Measurements from ENCODE around the gene SMIM20.

Gene SMIM20

DNA sequence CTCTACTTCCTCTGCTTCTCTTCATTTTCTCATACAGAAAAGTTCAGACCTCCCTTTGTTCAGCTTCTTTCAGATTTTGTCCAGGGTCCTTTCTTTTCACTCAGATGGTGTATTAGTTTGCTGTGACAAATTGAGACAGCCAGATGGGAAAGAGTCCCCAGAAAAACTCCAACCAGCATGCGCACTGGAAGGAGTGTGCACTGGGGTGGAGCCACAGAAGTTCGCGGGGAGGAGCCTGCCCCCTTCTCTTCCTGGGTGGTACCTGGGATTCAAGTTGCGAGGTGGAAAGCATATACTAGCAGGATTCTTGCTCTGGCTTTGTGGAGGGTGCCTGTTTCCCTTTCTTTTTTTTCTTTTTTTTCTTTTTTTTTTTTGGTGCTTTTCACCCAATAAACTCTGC, 51.6 kb downstream of the SMIM20 start:
- no peak for DNase-seq

DNA sequence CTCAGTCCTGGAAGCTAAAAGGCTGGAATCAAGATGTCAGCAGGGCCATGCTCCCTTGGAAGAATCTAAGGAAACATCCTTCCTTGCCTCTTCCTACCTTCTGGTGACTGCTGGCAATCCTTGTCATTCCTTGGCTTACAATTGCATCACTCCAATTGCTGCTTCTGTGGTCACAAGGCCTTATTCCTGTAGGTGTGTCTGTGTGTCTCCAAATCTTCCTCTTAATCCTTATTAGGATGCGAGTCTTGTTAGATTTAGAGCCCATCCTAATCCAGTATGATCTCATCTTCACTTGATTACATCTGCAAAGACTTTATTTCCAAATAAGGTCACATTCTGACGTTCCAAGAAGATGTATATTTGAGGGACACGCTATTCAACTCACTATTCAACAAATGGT, 52.2 kb downstream of the SMIM20 start:
- no peak for DNase-seq

DNA sequence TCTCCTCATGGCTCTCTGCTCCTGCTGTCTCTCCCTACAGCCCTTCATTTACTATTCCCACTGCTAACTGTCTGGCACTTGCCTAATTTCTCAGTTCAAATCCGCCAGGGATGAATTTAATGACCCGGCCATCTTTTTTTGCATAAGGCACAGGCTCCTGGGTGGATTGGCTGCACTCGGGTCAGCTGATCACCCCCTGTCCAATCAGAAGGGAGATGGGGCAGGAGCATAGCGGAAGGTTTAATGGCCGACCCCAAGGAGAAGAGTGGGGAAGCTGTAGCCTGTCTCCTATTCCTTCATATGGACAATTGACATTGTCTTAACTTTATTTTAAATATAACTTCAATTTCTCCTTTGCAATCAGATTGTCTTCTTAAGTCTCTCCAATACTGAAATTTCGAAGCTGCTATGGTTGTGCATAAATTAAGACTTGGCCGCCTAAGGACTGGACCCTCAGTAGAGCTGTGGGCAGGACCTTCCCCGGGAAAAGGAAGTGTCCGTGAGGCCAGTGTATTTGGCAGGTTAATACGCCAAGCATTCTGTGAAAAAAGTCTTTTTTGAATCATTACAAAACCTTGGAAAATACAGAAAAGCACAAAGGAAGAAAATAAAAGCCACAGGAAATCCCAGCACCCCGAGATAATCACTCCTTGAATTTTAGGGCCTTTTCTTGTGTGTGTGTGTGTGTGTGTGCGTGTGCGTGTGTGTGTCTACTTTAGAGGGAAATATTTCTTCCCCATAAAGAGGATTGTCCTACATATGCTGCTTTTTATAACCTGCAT, 55.5 kb downstream of the SMIM20 start:
- DNase-seq, result no peak

DNA sequence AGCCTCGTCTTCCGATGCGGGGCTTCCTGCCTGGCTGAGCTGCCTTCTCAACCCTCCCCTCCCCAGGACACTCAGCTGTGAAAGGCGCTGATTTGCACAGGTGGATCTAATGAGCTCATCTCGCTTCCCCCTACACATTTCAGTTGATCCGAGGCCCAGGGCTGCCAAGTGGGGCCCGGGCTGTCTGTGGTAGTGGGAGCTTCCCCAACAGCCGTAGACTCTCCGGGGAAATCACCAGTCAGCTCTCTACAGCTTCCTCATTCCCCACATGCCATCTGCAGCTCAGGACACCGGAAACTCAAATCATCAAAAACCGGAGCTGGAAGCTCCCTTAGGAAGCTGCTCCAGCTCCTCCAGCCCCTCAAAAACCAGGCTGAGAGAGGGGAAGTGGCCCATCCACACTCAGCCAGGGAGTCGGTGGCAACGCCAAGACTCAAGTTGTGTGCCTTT, 56.2 kb downstream of the SMIM20 start:
- DNase-seq, result peak; percentile 89

DNA sequence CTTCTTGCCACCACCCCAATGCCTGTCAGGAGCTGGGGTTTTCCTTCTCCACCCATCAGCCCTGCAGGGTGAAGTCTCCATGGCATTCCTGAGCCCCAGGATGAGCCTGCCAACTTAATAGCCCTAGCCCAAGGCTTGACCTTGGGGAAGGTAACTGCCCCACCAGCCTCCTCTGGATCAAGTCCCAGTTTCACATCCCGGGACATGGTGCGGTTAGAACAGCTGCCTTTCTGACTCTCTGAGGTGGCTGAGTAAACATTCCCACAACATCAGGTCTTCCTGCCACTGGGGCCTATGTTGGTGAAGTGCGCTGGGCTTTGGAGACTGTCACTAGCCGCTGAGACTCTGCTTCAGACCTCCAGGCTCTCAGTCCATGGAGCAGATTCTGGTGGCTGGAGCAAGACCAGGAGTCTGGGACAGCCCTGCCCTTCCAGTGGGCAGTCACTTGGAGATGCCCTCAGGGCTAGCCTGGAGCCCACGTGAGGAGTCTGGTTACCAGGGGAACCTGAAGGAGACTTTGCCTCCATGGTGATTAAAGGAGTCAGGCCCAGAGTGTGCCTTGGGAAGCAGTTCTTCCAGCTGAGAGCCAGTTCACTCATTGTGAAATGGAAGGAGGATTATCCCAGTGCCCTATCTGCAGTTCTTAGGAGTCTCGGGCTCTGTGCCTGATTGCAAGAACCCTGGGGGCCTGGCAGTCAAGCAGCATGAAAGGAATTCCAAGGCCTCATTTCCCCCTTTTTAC, 56.8 kb downstream of the SMIM20 start:
- DNase-seq, result peak; percentile 44

DNA sequence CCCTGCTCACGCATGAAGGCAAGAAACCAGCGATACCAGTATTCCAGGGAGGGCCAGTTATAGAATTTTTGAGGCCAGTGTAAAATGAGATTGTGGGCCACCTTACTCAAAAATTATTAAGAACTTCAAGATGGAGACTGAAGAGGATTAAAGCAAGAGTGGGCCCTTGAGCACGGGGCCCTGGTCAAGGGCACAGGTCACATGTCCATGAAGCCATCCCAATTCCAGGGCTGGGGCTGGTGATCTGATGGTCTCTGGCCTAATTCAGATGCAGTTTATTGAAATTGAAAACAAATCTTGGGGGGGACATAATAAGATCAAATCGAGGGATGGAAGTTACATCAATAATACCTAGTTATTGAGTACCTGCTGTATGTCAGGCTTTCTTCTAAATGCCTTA, 58.3 kb downstream of the SMIM20 start:
- DNase-seq, result no peak

DNA sequence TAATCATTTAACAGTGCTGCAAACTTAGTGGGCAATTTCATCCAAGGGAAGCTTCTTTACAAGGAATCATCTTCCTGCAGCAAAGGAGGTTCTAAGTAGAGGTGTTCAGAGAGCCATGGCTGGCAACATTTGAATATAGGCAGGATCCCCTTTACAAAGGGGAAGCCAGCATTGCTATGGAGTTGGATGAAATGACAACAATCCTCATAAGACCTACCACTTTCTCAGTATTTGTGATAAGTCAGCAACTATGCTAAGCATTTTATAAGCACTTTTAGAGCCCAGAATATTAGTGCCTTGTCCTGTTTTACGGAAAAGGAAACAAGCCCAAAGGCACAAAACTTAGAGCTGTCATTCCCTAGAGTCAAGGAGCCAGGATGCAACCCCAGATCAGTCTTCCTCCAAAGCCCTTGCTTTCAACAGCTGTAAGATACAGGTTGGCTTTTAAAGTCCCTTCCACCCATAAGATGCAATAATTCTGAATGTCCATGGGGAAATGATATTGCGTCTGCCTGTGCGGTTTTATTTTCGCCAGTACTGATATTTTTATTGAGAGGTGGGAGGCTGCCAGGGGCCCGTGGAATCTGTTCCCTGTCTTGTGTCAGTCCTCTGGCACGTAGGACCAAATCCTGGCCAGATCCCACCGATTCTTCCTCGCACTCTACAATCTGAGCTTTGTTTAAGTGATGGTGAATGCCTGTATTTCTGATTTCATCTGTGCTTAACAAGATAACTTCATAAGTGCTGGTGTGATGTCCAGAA, 59.1 kb downstream of the SMIM20 start:
- DNase-seq, result no peak

DNA sequence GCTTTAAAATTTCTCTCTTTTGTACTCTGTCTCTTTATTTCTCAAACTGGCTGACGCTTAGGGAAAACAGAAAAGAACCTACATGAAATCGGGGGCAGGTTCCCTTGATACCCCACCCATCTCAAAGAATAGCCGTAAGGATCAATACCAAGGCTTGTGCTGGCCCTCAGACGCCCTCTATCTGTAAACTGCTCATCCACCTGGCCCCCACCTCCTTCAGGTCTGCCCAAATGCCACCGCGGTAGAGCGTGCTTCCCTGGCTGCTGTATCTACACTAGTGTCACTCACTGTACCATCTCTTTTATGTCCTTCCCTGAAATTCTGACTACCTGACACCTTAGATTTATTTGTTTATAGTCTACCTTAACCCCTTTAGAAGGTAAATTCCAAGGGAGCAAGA, 62.8 kb downstream of the SMIM20 start:
- no peak for DNase-seq

DNA sequence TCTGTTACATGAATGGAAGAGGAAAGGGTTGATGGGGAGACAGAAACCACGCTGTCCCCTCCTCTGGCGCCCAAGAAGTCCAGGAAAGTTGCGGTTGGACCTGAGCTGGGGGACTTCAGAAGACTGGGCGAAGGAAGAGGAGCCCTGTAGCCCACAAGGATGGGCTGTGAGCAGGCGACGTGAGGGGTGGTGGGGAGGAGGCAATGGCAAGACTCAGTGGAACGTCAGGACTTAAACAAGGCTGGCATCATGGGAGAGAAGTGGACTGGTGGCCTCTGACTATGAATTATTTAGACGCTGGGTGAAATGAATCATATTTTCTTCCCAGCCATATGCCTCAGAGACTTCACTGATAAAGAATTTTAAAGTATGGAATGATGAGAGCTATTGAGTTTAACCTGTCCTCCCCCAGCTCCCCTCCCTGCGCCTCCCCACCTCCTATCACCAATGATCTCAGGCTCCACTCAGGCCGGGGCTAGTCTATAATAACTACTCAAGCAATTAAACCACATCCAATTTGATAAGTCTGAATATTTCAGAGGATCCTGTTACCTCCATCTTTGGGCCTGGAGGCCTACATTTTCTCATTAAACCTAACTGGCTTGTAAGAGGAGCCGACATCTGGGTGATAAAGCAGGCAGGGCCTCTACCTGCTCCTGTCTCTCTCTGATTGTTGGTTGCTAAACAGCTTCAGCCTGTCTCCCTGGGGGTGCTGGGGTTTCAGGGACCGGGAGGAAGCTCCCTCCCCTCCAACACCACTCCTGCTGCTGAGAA, 63.6 kb downstream of the SMIM20 start:
- peak; percentile 11 for DNase-seq

DNA sequence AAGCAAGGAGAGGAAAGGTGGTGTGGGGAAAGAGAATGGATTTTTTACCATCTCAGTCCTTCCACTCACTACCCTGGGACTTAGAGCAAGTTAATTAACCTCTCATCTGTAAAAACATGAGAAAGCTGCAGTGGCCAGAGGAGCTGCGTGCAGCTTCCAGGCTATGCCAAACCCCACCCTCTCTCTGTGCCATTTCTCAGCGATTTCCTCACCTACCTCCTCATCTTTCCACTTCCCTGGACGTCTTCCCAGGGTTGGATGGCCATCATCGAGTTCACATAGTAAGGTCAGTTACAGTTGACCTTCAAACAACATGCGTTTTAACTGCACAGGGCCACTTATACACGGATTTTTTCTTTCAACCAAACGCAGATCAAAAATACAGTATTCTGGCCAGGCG, 64.3 kb downstream of the SMIM20 start:
- DNase-seq, result no peak
